Forelimb muscle (tissue), 1 donor: ENCODE measurements around the gene FOXP1. TPM values are rescaled to one million over a fixed set of nuclear protein-coding genes. Genes with fewer than 3 reads are reported as not detected.
A peak's percentile ranks its signal among the peaks of the same experiment; 100 is the strongest.
"Not testable (repeated sequence)": the region's sequence is repeated elsewhere in the genome, so short reads cannot be mapped to it uniquely, and the experiment has no call there.

Experiments
- DNase-seq: peaks from one replicate; pipeline ENCODE4 v3.0.0-alpha.2; 2013; ENCODE audit warnings: low read depth
- polyA plus RNA-seq: library from polyadenylated mRNA; unstranded; fragments of 120-200 nt; gene quantifications from one replicate; pipeline ENCODE4 v1.2.1, GENCODE V29; 2013; ENCODE audit not compliant: insufficient read length

Gene FOXP1
- polyA plus RNA-seq, 1 donor, result 15.8 TPM

DNA sequence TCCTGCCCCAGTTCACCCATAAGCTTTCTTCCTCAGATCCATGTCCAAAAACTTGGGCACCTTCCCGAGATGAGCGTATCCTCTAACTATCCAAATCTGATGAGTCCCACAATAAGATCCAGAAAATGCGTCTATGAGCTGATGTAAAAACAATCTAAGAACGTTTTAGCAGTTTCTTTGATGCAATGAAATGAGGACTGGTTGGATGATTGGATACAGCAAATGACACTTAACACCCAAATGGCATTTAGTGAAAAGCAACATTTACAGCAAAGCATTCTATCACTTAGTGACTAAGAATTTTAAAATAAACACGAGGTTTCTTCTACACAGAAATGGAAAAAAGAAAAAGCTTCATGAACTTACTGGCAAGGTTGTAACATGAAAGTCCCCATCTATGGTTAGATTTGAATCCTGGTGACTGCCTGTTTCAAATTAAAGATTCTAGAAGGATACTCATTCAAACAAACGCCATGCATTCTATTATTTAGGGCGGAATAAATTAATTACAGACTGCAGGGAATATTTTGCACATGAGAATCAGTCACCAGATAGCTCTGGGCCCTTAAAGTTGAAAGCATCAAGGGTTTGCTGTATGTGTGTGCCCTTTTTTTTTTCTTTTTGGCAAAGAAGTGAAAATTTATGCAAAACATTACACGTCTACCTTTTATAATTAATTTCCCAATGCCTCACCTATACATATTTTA, 598.6 kb downstream of the FOXP1 start:
- DNase-seq, result no peak

DNA sequence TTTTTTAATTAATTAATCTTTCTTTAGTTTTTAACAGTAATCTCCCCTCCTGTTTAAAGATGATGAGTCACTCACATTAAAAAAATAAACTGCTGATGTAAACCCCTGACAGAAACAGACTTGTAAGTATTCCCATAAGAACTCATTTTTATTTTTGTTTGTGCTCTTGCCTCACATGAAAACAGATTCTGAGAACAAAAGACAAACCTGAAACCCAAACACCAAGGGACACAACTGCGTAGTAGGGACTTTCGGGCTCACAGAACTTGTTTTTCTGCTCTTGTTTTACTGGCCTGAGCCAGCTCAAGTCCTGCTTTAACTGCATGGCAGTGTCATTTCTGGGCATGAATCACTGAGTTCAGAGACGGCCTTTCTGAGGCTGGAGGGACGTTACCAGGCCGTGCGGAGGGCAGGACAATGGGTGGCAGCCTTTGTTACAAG, 600.8 kb downstream of the FOXP1 start:
- DNase-seq, result no peak

DNA sequence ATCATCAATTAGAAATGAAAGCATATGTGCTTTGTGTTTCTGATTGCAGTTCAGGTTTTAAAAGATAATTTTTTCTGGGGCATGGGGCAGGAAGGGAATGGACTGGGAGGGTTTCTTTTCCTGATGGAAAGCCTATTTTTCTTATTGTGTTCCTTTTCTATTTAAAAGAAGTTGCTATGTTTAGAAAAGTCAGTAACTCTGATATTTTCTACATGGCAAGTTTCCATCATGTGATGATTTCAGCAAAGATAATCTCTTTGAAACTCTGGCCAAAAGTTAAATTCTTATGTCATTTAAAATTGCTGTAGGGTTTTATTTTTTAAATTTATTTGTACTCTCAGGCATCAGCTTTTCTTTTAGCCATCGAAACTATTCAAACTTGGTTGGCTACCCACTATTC, 601.2 kb downstream of the FOXP1 start:
- DNase-seq, result no peak

DNA sequence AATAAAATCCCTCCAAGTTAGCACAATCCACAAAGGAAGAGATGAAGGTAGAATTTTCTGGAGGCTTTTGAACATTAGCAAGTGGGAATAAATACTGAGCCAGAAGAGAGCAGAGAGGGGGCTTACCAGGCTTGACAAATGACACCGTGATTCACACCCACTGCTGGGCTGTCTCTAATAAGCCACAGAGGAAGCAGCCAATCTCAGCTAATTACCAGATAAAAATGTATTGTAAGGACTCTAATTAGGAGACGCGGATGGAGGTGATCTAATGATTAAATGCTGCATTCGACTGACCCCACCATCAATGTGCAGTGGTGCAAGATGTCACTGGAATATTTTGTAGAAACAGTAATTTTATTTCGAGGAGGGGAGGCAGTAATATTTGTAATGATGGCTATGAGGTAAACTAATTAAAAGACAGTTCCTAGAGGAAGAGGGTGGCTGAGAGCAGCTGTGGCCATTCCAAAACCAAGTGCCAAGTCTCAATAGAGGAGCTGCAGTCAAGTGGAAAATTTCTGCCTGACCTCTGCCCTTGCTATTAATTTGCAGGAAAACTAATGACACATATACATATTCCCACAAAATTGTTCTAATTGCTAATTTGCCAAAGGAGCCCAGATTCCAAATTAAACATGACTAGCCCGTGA, 602.2 kb downstream of the FOXP1 start:
- DNase-seq, result no peak

DNA sequence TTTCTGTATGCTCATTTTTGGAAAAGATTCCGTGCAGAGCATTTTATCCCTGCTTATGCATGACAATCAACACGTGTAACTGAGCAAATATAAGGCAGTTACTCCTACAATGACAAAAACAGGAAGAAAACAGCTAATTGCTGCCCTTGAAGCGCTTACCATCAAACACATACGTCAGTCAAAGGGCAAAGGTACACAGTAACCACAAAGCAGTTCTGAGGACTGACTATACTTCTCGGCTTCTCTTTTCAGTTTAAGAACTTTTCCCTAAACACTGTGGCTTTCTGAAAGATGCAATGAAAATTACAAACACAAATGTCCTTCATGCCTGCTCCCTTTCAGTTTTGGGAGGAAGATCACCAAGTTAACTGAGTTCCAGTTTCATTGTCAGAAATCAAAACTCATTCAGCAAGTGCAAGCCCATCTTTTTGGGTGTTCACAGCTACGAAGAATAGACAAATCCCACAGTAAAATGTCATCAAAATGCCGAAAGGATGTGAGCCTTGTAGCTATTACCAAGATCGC, 602.8 kb downstream of the FOXP1 start:
- no peak for DNase-seq

DNA sequence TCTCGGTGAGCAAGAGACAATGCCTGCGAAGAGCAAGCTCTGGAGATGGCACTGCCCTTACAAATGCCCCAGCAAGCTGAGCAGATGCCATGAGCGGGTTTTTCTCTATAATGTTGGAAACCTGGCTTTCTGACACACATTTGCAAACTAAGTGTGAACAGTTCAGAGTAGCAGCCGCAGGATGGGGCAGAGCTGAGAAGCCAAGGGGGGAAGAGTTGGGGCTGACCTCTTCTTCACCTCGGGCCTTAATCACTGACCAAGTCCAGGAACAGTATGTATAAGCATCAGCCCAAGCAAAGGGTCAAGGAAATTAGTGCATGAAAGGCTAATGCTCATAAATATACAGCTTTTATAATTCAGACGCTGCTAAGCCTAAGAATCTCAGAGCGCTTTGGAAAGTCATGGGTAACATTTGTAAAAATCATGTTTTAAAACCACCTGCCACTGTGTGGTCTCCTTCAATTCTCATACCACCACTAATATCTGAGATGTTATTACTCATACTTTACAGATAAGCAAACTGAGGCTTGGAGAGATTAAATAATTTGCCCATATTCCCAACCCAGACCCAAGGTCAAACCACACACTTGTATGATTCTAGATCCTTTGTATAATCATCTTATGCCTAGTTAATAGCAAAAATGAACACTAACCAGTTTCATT, 603.4 kb downstream of the FOXP1 start:
- DNase-seq, result no peak

DNA sequence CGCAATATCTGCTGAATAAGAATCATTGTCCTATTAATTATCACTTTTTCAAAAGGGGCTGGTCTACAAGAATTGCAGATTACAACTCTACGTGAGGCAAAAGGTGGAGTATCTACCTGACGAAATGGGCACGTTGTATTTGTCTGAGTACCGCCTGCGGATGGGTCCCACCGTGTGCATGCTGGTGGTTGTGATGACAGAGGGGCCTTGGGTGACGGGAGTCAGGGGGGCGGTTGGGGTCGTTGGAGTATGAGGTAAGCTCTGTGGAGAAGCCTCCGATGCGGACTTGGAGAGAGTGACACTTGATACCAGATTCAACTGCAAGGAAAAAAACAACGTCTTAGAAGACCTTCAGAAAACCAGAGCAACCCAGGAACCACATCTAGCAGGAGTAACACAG, 605.8 kb downstream of the FOXP1 start:
- DNase-seq, result no peak

DNA sequence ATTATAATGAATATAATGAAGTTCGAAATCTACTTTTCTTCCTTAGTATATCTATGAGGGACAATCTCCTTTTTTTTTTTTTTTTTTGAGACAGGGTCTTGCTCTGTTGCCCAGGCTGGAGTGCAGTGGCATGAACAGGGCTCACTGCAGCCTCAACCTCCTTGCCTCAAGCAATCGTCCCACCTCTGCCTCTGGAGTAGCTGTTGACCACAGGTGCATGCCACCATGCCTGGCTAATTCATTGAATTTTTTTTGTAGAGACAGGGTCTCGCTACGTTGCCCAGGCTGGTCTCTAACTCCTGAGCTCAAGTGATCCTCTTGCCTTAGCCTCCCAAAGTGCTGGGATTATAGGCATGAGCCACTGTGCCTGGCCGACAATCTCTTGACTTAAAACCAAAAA, 607.5 kb downstream of the FOXP1 start:
- not testable (repeated sequence) for DNase-seq

DNA sequence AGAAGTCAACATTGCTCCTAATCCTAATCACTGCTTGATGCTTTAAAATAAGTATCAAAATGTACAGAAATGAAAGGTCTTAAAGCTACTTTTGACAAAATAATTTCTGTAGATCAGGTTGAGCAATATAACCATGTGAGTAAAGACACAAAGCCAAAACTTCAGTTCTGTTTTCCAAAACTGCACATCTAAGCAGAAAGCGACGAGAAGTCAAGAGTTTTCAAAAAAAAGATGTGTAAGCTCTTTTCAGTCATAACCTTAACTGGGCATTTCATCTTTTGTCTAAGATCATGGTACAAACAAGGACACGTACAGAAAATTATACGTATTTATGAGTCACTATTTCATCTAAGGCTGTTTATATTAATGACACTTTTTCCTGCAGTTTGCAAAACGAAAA, 608.8 kb downstream of the FOXP1 start:
- DNase-seq, result no peak

DNA sequence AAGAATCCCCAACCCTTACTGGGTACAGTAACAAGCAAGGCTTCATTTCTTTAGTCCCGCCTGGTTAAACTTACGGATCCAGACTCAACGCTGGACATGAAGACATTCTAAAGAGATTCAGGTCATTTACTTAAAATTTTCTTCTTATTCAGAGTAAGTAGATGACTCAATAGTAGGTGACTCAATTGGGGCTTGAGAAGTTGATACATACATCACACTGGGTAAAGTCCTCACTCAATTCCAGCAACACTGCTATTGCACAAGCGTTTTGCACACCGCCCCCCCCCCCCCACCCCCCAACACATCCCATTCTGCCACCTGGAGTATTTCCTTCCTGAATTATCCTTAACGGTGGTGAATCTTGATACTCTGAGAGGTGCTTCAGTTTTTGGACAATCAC, 610.0 kb downstream of the FOXP1 start:
- no peak for DNase-seq

DNA sequence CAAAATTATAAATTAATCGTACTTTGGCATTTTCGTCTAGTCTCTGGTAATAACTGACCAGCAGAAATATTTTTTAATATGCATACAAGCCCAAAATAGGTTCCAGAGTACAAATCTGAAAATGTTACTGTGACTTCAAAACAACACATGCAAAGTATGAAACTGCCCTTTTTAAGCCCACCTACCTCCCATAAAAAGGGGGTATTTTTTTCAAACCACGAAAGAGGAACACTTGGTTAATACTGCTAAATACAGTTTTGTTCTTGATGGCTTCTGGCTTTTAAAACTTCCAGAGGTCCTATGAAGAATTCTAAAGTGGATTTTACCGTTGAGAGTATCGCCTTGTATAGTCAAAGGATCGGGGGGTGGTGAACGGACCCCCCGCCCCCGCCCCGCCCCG, 610.7 kb downstream of the FOXP1 start:
- no peak for DNase-seq

DNA sequence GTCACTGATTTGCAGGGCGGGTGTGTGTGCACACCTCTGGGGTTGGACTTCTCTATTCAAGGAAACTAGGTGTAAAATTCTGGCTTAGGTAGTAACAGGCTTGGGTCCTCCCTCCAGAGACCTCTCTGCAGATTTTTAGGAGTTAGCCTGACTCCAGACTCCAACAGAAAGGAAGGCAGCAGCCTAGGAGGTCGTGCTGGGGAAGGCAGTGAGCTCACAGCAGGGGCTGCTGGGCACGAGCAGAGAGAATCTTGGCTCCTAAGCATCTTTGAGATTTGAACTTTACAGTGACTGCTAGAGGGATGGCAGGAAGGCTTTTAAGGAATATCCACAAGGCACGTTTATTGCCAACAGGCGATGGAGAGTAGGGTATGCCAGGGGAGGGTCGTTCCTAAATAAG, 612.6 kb downstream of the FOXP1 start:
- DNase-seq, result no peak

DNA sequence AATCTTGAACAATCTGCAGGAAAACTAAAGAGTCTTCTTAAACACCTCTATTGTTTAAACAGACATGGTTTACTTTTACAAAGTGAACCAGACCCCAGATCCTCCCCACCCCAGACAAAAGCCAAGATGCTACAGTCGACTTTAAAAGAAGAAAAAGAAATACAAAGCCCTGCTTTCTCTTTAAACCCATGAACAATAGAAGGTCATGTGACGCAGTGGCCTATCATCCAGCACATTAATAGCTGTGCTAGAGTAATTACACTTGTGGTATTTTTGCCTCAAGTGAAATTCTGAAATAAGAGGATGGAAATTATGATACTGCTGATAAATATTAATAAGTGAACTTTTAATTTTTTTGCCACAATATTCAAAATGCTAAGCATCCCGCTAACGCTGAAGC, 613.4 kb downstream of the FOXP1 start:
- DNase-seq, result no peak

DNA sequence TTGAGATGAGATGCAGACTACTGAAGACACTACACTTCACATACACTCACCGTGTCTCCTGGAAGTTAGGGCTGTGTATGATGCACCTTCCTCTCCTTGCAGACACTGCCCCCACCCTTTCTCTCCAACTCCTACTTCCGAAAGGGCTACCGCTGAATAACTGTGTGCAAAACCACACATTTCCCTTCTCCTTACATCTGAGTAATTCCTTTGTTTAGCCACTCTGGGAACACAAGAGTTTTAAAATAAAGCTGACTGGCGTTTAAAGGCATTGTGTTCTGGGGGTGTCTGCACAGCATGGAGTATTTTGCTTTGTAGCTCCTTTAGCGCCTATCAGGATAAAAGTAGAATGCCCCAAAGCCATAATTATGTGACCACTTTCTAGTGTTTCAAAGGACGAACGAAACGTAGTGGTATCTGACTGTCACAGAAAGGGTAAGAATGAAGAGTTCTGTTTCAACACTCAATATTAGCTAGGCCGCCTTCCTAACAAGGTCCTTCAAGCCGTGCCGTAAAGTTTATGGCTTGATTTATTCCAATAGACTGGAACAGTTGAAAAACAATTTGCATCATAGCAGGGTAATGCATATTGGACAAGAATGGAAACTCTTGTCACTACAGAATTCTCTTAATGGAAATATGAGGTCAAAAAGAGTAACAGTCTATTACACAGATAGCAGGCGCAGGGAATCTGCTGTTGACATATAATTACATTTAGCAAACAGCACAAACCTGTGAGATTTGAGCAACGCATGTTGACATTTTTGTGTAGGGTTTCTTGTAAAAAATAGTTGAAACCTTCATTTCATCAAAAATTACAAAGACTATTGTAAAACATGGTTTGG, 619.9 kb downstream of the FOXP1 start:
- DNase-seq, result no peak

DNA sequence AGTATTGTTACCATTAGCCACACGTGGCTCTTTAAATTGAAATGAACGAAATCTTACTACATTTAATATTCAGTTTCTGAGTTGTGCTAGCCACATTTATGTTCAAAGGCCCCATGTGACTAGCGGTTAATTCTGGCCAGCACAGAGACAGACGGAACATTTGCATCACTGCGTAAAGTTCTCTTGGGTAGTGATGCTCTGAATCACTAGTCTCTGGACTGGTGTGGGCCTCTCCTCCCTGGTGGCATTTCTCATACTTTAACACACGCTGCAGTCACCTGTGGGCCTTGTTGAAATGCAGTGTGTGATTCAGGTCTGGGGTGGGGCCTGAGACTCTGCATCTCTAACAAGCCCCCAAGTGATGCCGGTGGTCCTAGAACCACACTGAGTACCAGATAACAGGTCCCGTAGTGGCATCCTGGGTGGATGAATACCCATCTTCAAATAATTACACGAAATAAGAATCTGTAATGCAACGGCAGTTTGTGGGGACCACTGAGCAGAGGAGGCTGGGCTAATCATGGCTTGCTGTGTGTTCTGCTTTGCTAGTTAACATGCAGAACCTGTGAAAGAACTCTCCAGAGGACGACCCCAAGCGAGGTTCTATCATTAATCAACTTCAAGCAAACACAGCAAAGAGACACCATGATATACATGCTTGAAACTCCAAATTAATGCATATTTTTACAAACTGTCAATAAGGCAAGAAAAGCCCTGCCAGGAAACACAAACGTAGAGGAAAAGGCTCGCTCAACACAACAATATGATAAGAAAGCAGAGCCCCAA, 623.8 kb downstream of the FOXP1 start:
- no peak for DNase-seq

DNA sequence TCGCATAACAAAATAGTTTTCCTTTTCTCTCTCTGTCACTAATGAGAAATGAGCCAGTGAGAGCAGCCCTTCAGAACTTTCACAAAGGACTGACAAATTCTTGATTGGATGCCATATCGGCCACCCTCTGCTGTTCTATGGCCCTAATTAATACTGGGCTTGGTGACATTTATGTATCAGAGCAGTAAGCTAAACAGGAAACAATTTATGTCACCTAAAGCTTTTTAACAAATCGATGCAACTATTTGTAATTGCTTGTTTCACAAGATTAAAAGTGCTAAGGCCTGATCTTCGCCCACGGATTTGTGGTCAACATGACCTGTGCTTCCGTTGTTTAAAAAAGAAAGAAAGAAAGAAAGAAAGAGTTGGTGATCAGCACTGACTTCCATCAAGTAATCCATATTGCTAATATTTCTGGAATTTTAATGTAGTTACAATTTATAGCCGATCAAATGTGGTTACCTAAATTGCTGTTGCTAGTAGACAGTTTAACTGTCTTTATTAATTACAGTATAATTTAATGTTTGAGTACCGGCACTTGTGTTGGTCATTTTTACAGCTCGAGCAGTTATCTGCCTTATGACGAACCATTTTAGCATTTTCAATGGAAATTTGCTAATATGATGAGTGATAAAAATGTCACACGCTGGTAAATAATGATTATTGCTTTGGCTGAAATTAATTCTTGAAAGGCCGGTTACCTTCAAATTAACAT, 631.3 kb downstream of the FOXP1 start:
- no peak for DNase-seq

DNA sequence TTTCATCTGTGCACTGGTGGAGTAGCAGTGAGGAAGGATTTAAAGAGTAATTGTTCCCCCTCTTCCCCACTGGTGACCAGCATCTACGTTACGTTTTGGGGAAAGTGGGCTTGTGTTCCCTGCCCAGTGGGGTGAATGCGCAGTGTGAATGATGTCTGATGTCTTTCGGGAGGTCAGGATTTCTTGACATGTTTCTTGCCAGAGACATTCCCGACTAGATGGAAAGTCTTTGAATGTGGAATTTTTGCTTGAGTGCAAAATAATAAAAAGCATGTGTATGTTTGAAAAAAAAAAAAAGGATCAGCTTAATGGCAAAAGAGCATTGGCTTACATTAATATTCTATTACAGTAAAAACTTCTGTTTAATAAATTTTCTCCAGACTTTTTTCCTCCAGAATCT, 632.2 kb downstream of the FOXP1 start:
- peak; percentile 43 for DNase-seq

DNA sequence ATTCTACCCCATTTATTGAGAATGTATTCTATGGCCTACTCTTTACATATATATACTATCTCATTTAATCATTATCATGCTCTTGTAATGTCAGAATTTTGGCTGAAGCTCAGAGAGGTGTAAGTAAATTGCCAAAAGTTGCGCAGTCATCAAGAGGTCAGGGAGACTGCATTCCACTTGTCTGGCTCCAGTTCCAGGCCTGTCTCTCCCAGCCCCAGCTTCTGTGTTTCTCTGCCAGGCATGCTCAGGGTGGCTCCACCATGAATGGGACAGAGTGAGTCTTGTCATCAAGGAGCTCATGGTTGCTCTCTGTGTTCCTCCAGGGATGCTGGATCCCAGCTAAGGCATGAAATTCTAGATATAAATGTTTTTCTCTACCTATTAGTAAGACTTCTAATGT, 635.9 kb downstream of the FOXP1 start:
- DNase-seq, result no peak

DNA sequence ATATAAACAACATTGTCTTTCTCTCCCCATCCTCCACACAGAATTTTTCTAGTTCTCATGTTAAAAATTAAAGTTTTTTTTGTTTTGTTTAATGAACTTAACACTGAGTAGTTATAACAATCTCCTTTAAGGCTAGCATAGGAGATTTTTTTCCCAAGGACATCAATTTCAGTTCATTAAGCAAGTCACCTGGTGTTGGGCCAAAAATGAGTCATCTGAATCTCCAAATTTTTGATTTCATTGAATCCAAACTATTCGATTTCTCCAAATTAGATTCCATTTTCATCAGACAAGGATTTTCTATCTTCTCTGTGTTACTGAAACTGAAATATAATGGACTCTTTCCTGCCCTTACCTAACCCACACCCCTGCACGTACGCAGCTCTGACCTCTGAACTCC, 639.6 kb downstream of the FOXP1 start:
- no peak for DNase-seq

DNA sequence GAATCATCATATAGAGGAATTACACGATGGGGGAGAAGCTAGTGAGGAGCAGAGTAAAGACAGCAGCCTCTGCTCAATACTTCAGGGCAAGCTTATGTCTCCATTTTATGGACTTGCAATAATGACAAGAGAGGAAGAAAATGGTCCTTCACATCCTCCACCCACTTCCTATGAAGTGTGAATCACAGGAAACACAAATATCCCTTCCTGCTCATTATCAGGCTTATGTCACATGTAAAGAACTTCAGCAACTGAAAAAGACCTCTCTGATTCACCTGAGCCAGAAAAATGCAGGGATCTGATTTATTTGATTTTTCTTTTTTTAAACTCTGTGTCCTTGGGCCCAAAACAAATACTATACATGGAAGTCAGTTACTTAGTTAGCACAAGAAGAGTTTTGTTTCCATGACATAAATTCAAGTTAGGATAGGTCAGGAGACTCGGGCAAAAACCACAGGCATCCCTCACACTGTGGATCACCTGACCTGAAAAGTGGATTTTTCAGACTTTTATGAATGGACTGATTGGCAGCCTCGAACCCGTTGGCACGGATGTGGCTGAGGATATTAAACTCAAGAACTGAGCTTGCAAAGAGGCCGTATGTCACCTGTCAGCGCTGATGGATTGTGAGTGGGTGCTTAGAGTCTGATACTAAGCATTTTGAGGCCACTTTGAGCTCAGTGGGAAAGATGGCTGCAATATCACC, 650.3 kb downstream of the FOXP1 start:
- no peak for DNase-seq
